ENCODE measurements around the gene ZNF681.
A peak's percentile ranks its signal among the peaks of the same experiment; 100 is the strongest.

The ZNF681 gene

GRCh38 chr19:23758187-23759074 lies at the start of gene ZNF681:
Gene ZNF681, minus strand, starts transcription at chr19:23758891. Its CDS starts 142 bp downstream, at chr19:23758749.
- no peaks in the 10 kb centered on the region for H3K27me3 Mint-ChIP-seq (ENCODE audit: low read depth)
- peak within 1 kb of the TSS; percentile 88 for H3K27ac Mint-ChIP-seq
- H3K9me3 Mint-ChIP-seq, result peaks cover 23% of the 10 kb centered on the region
- H3K4me1 Mint-ChIP-seq (ENCODE audit: low read depth), result peaks cover 12% of the 10 kb centered on the region
- peaks cover 14% of the 10 kb centered on the region for H3K36me3 Mint-ChIP-seq (ENCODE audit: low read depth)
- peak within 1 kb of the TSS; percentile 87 for H3K4me3 Mint-ChIP-seq

- peaks cover 25% of the 10 kb centered on the region for H3K9me3 Mint-ChIP-seq
- H3K27ac Mint-ChIP-seq, result no peak overlapping the region
- peaks cover 3% of the 10 kb centered on the region for H3K36me3 Mint-ChIP-seq (ENCODE audit: low read depth)
- H3K4me3 Mint-ChIP-seq, result no peak overlapping the region
- H3K27me3 Mint-ChIP-seq (ENCODE audit: low read depth), result no peaks in the 10 kb centered on the region
- peaks cover 6% of the 10 kb centered on the region for H3K4me1 Mint-ChIP-seq (ENCODE audit: low read depth)
Measured at GRCh38 chr19:23804676-23805075, 46.0 kb upstream of the ZNF681 start.

GRCh38 chr19:23802290-23802689 lies 43.6 kb upstream of the ZNF681 start:
- H3K27ac Mint-ChIP-seq, result peak overlapping the region; percentile 62
- H3K4me1 Mint-ChIP-seq (ENCODE audit: low read depth), result peaks cover 8% of the 10 kb centered on the region
- H3K36me3 Mint-ChIP-seq (ENCODE audit: low read depth), result no peaks in the 10 kb centered on the region
- no peaks in the 10 kb centered on the region for H3K27me3 Mint-ChIP-seq (ENCODE audit: low read depth)
- H3K4me3 Mint-ChIP-seq, result peak overlapping the region; percentile 57
- peaks cover 23% of the 10 kb centered on the region for H3K9me3 Mint-ChIP-seq

- H3K27ac Mint-ChIP-seq, result peak overlapping the region; percentile 62
Measured at GRCh38 chr19:23801803-23802202, 43.1 kb upstream of the ZNF681 start.

GRCh38 chr19:23800868-23801267 lies 42.2 kb upstream of the ZNF681 start:
- H3K4me1 Mint-ChIP-seq (ENCODE audit: low read depth), result peaks cover 8% of the 10 kb centered on the region
- H3K9me3 Mint-ChIP-seq, result peaks cover 22% of the 10 kb centered on the region
- no peak overlapping the region for H3K27ac Mint-ChIP-seq
- H3K27me3 Mint-ChIP-seq (ENCODE audit: low read depth), result no peaks in the 10 kb centered on the region
- H3K36me3 Mint-ChIP-seq (ENCODE audit: low read depth), result no peaks in the 10 kb centered on the region
- no peak overlapping the region for H3K4me3 Mint-ChIP-seq

More at GRCh38 chr19:23801803-23802202, 43.1 kb upstream of the ZNF681 start:
- no peaks in the 10 kb centered on the region for H3K27me3 Mint-ChIP-seq (ENCODE audit: low read depth)
- H3K9me3 Mint-ChIP-seq, result peaks cover 21% of the 10 kb centered on the region
- peak overlapping the region; percentile 57 for H3K4me3 Mint-ChIP-seq
- no peaks in the 10 kb centered on the region for H3K36me3 Mint-ChIP-seq (ENCODE audit: low read depth)
- peaks cover 8% of the 10 kb centered on the region for H3K4me1 Mint-ChIP-seq (ENCODE audit: low read depth)

- no peak overlapping the region for H3K4me3 Mint-ChIP-seq
- H3K9me3 Mint-ChIP-seq, result peaks cover 23% of the 10 kb centered on the region
- no peaks in the 10 kb centered on the region for H3K27me3 Mint-ChIP-seq (ENCODE audit: low read depth)
- H3K4me1 Mint-ChIP-seq (ENCODE audit: low read depth), result peaks cover 8% of the 10 kb centered on the region
- H3K36me3 Mint-ChIP-seq (ENCODE audit: low read depth), result no peaks in the 10 kb centered on the region
- H3K27ac Mint-ChIP-seq, result no peak overlapping the region
Measured at GRCh38 chr19:23800271-23800670, 41.6 kb upstream of the ZNF681 start.

- Mint-ChIP-seq H3K27ac (peak overlapping the region; percentile 75), H3K4me1 (ENCODE audit: low read depth) (peaks cover 8% of the 10 kb centered on the region), H3K36me3 (ENCODE audit: low read depth) (no peaks in the 10 kb centered on the region), H3K4me3 (peak overlapping the region; percentile 71), H3K9me3 (peaks cover 30% of the 10 kb centered on the region), H3K27me3 (ENCODE audit: low read depth) (no peaks in the 10 kb centered on the region)
Measured at GRCh38 chr19:23799321-23799720, 40.6 kb upstream of the ZNF681 start.

GRCh38 chr19:23795462-23795861 lies 36.8 kb upstream of the ZNF681 start:
- H3K27me3 Mint-ChIP-seq (ENCODE audit: low read depth), result no peaks in the 10 kb centered on the region
- H3K4me1 Mint-ChIP-seq (ENCODE audit: low read depth), result peaks cover 3% of the 10 kb centered on the region
- H3K9me3 Mint-ChIP-seq, result peaks cover 34% of the 10 kb centered on the region
- no peak overlapping the region for H3K4me3 Mint-ChIP-seq
- no peak overlapping the region for H3K27ac Mint-ChIP-seq
- H3K36me3 Mint-ChIP-seq (ENCODE audit: low read depth), result no peaks in the 10 kb centered on the region

- no peak overlapping the region for H3K27ac Mint-ChIP-seq
- peaks cover 40% of the 10 kb centered on the region for H3K9me3 Mint-ChIP-seq
- no peaks in the 10 kb centered on the region for H3K4me1 Mint-ChIP-seq (ENCODE audit: low read depth)
- H3K4me3 Mint-ChIP-seq, result no peak overlapping the region
- no peaks in the 10 kb centered on the region for H3K27me3 Mint-ChIP-seq (ENCODE audit: low read depth)
- peaks cover 6% of the 10 kb centered on the region for H3K36me3 Mint-ChIP-seq (ENCODE audit: low read depth)
Measured at GRCh38 chr19:23792784-23793183, 34.1 kb upstream of the ZNF681 start.

GRCh38 chr19:23790641-23791488 lies 32.2 kb upstream of the ZNF681 start:
- peaks cover 39% of the 10 kb centered on the region for H3K9me3 Mint-ChIP-seq
- peaks cover 10% of the 10 kb centered on the region for H3K36me3 Mint-ChIP-seq (ENCODE audit: low read depth)
- no peak overlapping the region for H3K27ac Mint-ChIP-seq

GRCh38 chr19:23789246-23789645 lies 30.6 kb upstream of the ZNF681 start:
- Mint-ChIP-seq H3K36me3 (ENCODE audit: low read depth) (peaks cover 14% of the 10 kb centered on the region), H3K4me1 (ENCODE audit: low read depth) (no peaks in the 10 kb centered on the region), H3K4me3 (no peak overlapping the region), H3K27me3 (ENCODE audit: low read depth) (no peaks in the 10 kb centered on the region), H3K9me3 (peaks cover 42% of the 10 kb centered on the region), H3K27ac (no peak overlapping the region)

More at GRCh38 chr19:23790641-23791488, 32.2 kb upstream of the ZNF681 start:
- no peak overlapping the region for H3K4me3 Mint-ChIP-seq
- no peaks in the 10 kb centered on the region for H3K4me1 Mint-ChIP-seq (ENCODE audit: low read depth)
- no peaks in the 10 kb centered on the region for H3K27me3 Mint-ChIP-seq (ENCODE audit: low read depth)

GRCh38 chr19:23788411-23788810 lies 29.7 kb upstream of the ZNF681 start:
- H3K9me3 Mint-ChIP-seq, result peaks cover 43% of the 10 kb centered on the region
- H3K27me3 Mint-ChIP-seq (ENCODE audit: low read depth), result no peaks in the 10 kb centered on the region
- no peaks in the 10 kb centered on the region for H3K4me1 Mint-ChIP-seq (ENCODE audit: low read depth)
- no peak overlapping the region for H3K27ac Mint-ChIP-seq
- H3K4me3 Mint-ChIP-seq, result no peak overlapping the region
- H3K36me3 Mint-ChIP-seq (ENCODE audit: low read depth), result peaks cover 17% of the 10 kb centered on the region

- no peaks in the 10 kb centered on the region for H3K27me3 Mint-ChIP-seq (ENCODE audit: low read depth)
- no peaks in the 10 kb centered on the region for H3K4me1 Mint-ChIP-seq (ENCODE audit: low read depth)
- H3K9me3 Mint-ChIP-seq, result peaks cover 54% of the 10 kb centered on the region
- H3K4me3 Mint-ChIP-seq, result no peak overlapping the region
- no peak overlapping the region for H3K27ac Mint-ChIP-seq
- peaks cover 20% of the 10 kb centered on the region for H3K36me3 Mint-ChIP-seq (ENCODE audit: low read depth)
Measured at GRCh38 chr19:23787106-23787505, 28.4 kb upstream of the ZNF681 start.

GRCh38 chr19:23785982-23786381 lies 27.3 kb upstream of the ZNF681 start:
- Mint-ChIP-seq H3K27me3 (ENCODE audit: low read depth) (no peaks in the 10 kb centered on the region), H3K4me3 (no peak overlapping the region), H3K36me3 (ENCODE audit: low read depth) (peaks cover 20% of the 10 kb centered on the region), H3K4me1 (ENCODE audit: low read depth) (no peaks in the 10 kb centered on the region), H3K27ac (no peak overlapping the region), H3K9me3 (peaks cover 58% of the 10 kb centered on the region)

All from T-helper 1 cell treated with Interleukin-12 subunit alpha and Interleukin-12 subunit beta and Interleukin-4 antibody, amounts not matched to agents 30 μg/mL and 1 μg/mL, for 36 hours (primary cell).